Esophagus muscularis mucosa (tissue), 3 donors: Measurements from ENCODE around the gene ANKS1A.

Source experiments
- POLR2A ChIP-seq: fragments of 450-650 bp; IDR thresholded peaks from one replicate; pipeline ENCODE4 v1.6.1; 2017; ENCODE audit warnings: antibody characterized with exemption, moderate library complexity, mild to moderate bottlenecking, low read depth
- TF ChIP-seq, protein P1 (sequence below), 3 experiments: fragments of 200-600 bp in 2 of 3; fragments of 450-650 bp in 1 of 3; sonication (generic) in 2 of 3; IDR thresholded peaks; one replicate each; pipeline ENCODE4 v1.5.1; 2017 to 2019; ENCODE audit warnings: antibody characterized with exemption in 3 of 3, mild to moderate bottlenecking in 2 of 3, moderate library complexity in 1 of 3

DNA sequence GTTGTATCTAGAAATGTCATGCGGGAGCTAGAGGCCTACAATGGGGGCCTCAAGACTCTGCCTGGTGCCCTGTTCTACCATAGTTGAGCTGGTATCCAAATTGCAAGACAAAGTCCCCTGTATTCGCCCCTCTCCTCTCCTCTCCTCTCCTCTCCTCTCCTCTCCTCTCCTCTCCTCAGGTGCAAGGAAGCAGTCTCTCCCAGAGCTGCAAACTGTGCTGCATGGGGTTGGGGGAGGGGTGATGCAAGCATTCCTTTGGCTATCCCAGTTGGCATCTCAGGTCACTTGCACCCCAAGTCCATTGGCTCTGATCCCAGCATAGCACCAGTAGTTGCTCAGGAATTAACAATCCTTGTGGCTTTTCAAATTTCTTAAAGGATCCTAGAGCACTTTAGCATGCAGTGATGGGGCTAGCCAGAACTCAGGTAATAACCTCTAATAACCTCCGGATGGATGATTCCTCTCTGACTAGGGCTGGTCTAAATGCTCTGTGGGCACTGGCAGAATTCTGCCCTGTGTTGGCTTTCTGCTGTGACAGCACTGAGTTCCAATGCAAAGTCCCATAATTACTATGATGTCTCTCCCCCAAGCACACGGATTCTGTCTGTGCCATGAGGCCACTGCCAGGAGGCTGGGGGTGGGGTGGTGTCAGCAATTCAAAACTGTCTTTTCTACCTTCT, 36.5 kb upstream of the ANKS1A start:
- TF ChIP-seq, protein P1, sequence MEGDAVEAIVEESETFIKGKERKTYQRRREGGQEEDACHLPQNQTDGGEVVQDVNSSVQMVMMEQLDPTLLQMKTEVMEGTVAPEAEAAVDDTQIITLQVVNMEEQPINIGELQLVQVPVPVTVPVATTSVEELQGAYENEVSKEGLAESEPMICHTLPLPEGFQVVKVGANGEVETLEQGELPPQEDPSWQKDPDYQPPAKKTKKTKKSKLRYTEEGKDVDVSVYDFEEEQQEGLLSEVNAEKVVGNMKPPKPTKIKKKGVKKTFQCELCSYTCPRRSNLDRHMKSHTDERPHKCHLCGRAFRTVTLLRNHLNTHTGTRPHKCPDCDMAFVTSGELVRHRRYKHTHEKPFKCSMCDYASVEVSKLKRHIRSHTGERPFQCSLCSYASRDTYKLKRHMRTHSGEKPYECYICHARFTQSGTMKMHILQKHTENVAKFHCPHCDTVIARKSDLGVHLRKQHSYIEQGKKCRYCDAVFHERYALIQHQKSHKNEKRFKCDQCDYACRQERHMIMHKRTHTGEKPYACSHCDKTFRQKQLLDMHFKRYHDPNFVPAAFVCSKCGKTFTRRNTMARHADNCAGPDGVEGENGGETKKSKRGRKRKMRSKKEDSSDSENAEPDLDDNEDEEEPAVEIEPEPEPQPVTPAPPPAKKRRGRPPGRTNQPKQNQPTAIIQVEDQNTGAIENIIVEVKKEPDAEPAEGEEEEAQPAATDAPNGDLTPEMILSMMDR (IDR thresholded peaks at IDR 0.05): no peak
- no peak for TF ChIP-seq POLR2A
